Osteoblast (primary cell): ENCODE measurements around the gene POFUT1. TPM values are rescaled to one million over a fixed set of nuclear protein-coding genes. Genes with fewer than 3 reads are reported as not detected.

Experiments
- DNase-seq: peaks from one replicate; pipeline ENCODE4 v3.0.0; 2011; ENCODE audit warnings: low spot score, mixed read lengths; ENCODE audit not compliant: insufficient read length; ENCODE audit errors: missing footprints
- H2AFZ ChIP-seq: 2 replicates; pipeline ENCODE4 v1.6.0; 2011; ENCODE audit warnings: mild to moderate bottlenecking, low read length
- H3K27ac ChIP-seq: 2 replicates; pipeline ENCODE4 v1.5.1; 2011; ENCODE audit warnings: mild to moderate bottlenecking, low read depth, low read length, moderate library complexity
- H3K27me3 ChIP-seq: 2 replicates; pipeline ENCODE4 v1.6.0; 2012; ENCODE audit warnings: mild to moderate bottlenecking, control low read depth, inconsistent platforms, low read length, moderate library complexity; ENCODE audit not compliant: insufficient read depth
- H3K36me3 ChIP-seq: 2 replicates; pipeline ENCODE4 v1.5.1; 2011; ENCODE audit warnings: mild to moderate bottlenecking, low read length, control low read depth, moderate library complexity; ENCODE audit not compliant: insufficient read depth
- H3K4me1 ChIP-seq: 2 replicates; pipeline ENCODE4 v1.5.1; 2011; ENCODE audit warnings: mild to moderate bottlenecking, low read length, control low read depth, moderate library complexity; ENCODE audit not compliant: insufficient read depth
- H3K4me2 ChIP-seq: 2 replicates; pipeline ENCODE4 v1.6.0; 2011; ENCODE audit warnings: mild to moderate bottlenecking, low read length; ENCODE audit not compliant: insufficient read depth
- H3K4me3 ChIP-seq: fragments of 200-600 bp; sonication (generic); 3 replicates; pipeline ENCODE4 v1.5.1; 2012; ENCODE audit warnings: mild to moderate bottlenecking, low read length, inconsistent platforms; ENCODE audit not compliant: insufficient read depth
- H3K79me2 ChIP-seq: 2 replicates; pipeline ENCODE4 v1.6.0; 2012; ENCODE audit warnings: mild to moderate bottlenecking, low read length, control low read depth, inconsistent platforms; ENCODE audit not compliant: insufficient read depth
- H3K9me3 ChIP-seq: 2 replicates; pipeline ENCODE4 v1.5.1; 2011; ENCODE audit warnings: low read depth, low read length, control low read depth
- H4K20me1 ChIP-seq: 2 replicates; pipeline ENCODE4 v1.6.0; 2012; ENCODE audit warnings: mild to moderate bottlenecking, low read length, control low read depth; ENCODE audit not compliant: insufficient read depth
- CTCF ChIP-seq: IDR thresholded peaks from 2 replicates; pipeline ENCODE4 v1.5.1; 2011; ENCODE audit warnings: mild to moderate bottlenecking, low read depth, low read length, moderate library complexity; ENCODE audit errors: extremely low read depth
- total RNA-seq: library from RNA; depleted of rRNA; stranded (reverse); fragments of >200 nt; gene quantifications from 2 replicates; pipeline ENCODE4 v1.2.3, GENCODE V29; 2012

Gene POFUT1
- total RNA-seq, 1 donor, result 40.9 TPM

DNA sequence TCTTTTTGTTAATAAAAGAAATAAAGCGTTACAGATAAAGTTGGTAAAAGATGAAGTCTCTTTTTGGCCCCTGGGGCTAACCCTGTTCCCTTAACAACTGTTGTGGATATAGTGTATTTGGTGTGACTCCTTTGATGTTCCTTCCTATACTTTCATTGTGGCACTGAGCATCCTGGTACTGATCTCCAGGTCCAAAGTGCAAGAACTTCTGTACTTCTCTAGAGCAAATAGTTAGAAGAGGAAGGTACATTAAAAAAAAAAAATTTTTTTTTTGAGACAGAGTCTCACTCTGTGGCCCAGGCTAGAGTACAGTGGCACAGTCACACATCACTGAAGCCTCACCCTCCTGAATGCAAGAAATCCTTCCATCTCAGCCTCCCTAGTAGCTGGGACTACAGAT, 6.2 kb downstream of the POFUT1 start:
- Histone ChIP-seq H3K27me3 (no peaks in the 10 kb centered on the region), H3K4me3 (no peak overlapping the region), H2AFZ (no peak overlapping the region), H3K9me3 (no peaks in the 10 kb centered on the region), H3K4me1 (peaks cover 5% of the 10 kb centered on the region), H3K36me3 (peaks cover 44% of the 10 kb centered on the region), H3K27ac (no peak overlapping the region), H3K79me2 (peaks cover 24% of the 10 kb centered on the region), H4K20me1 (no peaks in the 10 kb centered on the region), H3K4me2 (no peak overlapping the region)
- TF ChIP-seq CTCF, result no peak
- no peak for DNase-seq

DNA sequence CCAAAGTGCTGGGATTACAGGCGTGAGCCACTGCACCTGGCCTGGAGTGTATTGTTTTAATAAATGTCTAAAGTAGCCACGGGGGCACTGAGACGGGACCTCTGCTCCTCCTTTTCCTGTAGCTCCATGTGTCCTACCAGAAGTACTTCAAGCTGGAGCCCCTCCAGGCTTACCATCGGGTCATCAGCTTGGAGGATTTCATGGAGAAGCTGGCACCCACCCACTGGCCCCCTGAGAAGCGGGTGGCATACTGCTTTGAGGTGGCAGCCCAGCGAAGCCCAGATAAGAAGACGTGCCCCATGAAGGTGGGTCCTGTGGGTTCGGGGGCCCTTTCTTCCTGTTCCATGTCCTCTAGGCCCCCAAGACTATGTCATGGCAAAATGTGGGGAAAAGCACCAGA, 7.5 kb downstream of the POFUT1 start:
- Histone ChIP-seq H3K27ac (no peak overlapping the region), H3K79me2 (peaks cover 15% of the 10 kb centered on the region), H3K4me1 (no peaks in the 10 kb centered on the region), H2AFZ (no peak overlapping the region), H3K9me3 (no peaks in the 10 kb centered on the region), H3K36me3 (peaks cover 54% of the 10 kb centered on the region), H3K4me2 (no peak overlapping the region), H3K4me3 (no peak overlapping the region), H3K27me3 (no peaks in the 10 kb centered on the region), H4K20me1 (no peaks in the 10 kb centered on the region)
- no peak for DNase-seq
- TF ChIP-seq CTCF, result no peak

- no peak for DNase-seq
- H3K27me3 ChIP-seq, result no peaks in the 10 kb centered on the region
- H2AFZ ChIP-seq, result no peak overlapping the region
- H3K79me2 ChIP-seq, result peaks cover 13% of the 10 kb centered on the region
- H4K20me1 ChIP-seq, result no peaks in the 10 kb centered on the region
- peaks cover 57% of the 10 kb centered on the region for H3K36me3 ChIP-seq
- no peaks in the 10 kb centered on the region for H3K9me3 ChIP-seq
- TF ChIP-seq CTCF, result no peak
- H3K4me3 ChIP-seq, result no peak overlapping the region
- no peak overlapping the region for H3K27ac ChIP-seq
- no peaks in the 10 kb centered on the region for H3K4me1 ChIP-seq
- H3K4me2 ChIP-seq, result no peak overlapping the region
Measured at GRCh38 chr20:32215729-32216128, 8.0 kb downstream of the POFUT1 start.

- Histone ChIP-seq H3K36me3 (peaks cover 63% of the 10 kb centered on the region), H3K4me3 (no peak overlapping the region), H3K4me1 (no peaks in the 10 kb centered on the region), H3K27ac (no peak overlapping the region), H3K9me3 (no peaks in the 10 kb centered on the region), H2AFZ (no peak overlapping the region), H3K79me2 (peaks cover 9% of the 10 kb centered on the region), H4K20me1 (peaks cover 1% of the 10 kb centered on the region), H3K4me2 (no peak overlapping the region), H3K27me3 (no peaks in the 10 kb centered on the region)
- no peak for DNase-seq
- TF ChIP-seq CTCF, result no peak
Measured at GRCh38 chr20:32216179-32217142, 8.8 kb downstream of the POFUT1 start.
